ENCODE results near the gene CA14. TPM values are rescaled to one million over a fixed set of nuclear protein-coding genes. Genes with fewer than 3 reads are reported as not detected.

CA14 gene
- total and polyA plus RNA-seq, 2 of the 4 experiments (the other 2 are of a cell fraction): not detected

DNA sequence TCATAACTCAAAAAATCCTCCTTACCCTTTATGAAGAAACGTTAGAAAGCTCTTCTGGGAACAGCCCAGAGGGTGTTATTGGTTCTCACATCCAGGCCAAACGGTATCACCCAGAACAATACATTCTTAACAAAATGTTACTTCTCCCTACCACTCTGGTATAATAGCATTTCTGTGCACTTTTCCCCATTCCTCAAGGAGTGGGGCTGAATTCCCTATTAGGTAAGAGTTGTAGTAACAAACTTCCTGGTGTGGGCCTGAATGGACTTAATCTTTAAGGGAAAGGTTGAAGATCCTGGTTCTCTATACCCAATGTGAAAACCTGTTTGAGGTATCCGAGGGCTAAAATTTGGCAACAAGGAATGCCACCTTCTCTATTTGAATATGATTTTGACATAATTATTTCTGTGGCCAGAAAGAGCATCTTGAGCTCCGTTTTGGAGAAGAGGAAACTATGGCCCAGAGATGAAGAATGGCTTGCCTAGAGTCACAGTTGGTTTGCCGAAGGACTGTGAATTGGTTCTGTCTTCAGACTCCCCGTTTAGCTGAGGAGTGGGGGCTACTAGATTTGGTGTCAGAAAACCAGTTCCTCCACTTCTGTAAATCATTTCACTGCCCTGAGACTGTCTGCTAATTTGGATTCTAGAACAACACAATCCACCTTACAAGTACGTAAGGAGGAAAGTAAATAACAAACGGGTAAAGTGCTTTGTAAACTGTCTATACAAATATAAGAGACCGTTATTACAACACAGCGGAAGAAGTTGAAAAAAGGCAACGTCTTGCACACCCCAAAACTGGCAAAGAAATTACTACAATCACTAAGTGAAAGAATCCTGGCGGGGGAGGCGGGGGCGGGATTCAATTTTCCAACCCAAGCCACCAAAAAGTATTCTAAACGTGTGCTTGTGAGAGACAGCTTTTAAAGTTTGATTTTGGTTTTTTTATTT lies 23.9 kb upstream of the CA14 start:
- peak overlapping the region; percentile 99 for H3K23ac ChIP-seq (ENCODE audit: low read depth, low read length)
- H2AK9ac ChIP-seq (replicated peaks; ENCODE audit: low read depth, low read length, poor library complexity): no peak overlapping the region
- peak overlapping the region; percentile 61 for H2AFZ ChIP-seq (replicated peaks; ENCODE audit: low read length, poor library complexity)
- H3K4ac ChIP-seq (ENCODE audit: low read depth, low read length): peak overlapping the region; percentile 67
- peak overlapping the region; percentile 81 for H3K56ac ChIP-seq (ENCODE audit: extremely low read depth, insufficient read depth, low read length)
- peak overlapping the region; percentile 95 for H3K9ac ChIP-seq (ENCODE audit: low read depth, low read length)
- in situ Hi-C loops (cut with MboI; ENCODE audit: low sequenced_read_pairs) (no loop called here), dilution Hi-C loops (cut with HindIII; ENCODE audit: low sequenced_read_pairs, unreplicated experiment) (no loop called here), intact Hi-C loops (cut with micrococcal nuclease) (no loop called here)
- H3K4me3 ChIP-seq (ENCODE audit: insufficient read depth, low read depth, low read length): peak overlapping the region; percentile 54
- TF ChIP-seq CEBPB (IDR thresholded peaks at IDR 0.05; ENCODE audit: low read depth, low read length) (no peak), FOS (IDR thresholded peaks at IDR 0.05; ENCODE audit: low read depth, low read length) (no peak), POLR2A (IDR thresholded peaks at IDR 0.05; ENCODE audit: low read depth, low read length) (no peak), SMC3 (IDR thresholded peaks at IDR 0.05; ENCODE audit: low read depth, low read length) (no peak), RCOR1 (IDR thresholded peaks at IDR 0.05; ENCODE audit: insufficient replicate concordance, low read length) (no peak)
- POLR2A ChIA-PET (ENCODE audit: unreplicated experiment): interaction anchor here (0.5 to 1.0 kb wide), 4 partner anchors 8 to 522 kb away, joined by 3 to 9 read pairs (median 3); no protein-coding TSS in a partner anchor
- H3K9me1 ChIP-seq (ENCODE audit: insufficient read depth, low read length): no peaks in the 10 kb centered on the region
- peak overlapping the region; percentile 84 for H3K27ac ChIP-seq (ENCODE audit: insufficient read depth, low read length)
- DNase-seq (peak; percentile 12), ATAC-seq (ENCODE audit: low read depth) (no peak)
- H3K36me3 ChIP-seq (ENCODE audit: control insufficient read depth, insufficient read depth, low read length): no peaks in the 10 kb centered on the region
- H3K4me1 ChIP-seq (ENCODE audit: control insufficient read depth, insufficient read depth, low read length): 0 out of 2 replicates have a peak, but pooled peaks cover 3% of the 10 kb centered on the region
- H4K91ac ChIP-seq (ENCODE audit: insufficient read depth, low read depth, low read length): peak overlapping the region; percentile 53; the same call in 1 of the 2 replicates
- no TSS peak for BruUV-seq (replicated peaks)
- peak overlapping the region; percentile 76 for H4K5ac ChIP-seq (ENCODE audit: low read depth, low read length)
- H3K4me2 ChIP-seq (ENCODE audit: low read depth, low read length): peak overlapping the region; percentile 81
- H2BK15ac ChIP-seq (ENCODE audit: low read depth, low read length): no peak overlapping the region
- H2BK5ac ChIP-seq (ENCODE audit: low read depth, low read length, poor library complexity, severe bottlenecking): peak overlapping the region; percentile 70
- peak overlapping the region; percentile 54; the same call in 1 of the 2 replicates for H3K18ac ChIP-seq (ENCODE audit: low read depth, low read length)
- H3K79me1 ChIP-seq (ENCODE audit: low read depth in 1 of 2, low read length in 2 of 2): peaks cover 0 to 31% of the 10 kb centered on the region in 2 experiments; a peak in 2 of 4 replicates
- 0 out of 2 replicates have a peak overlapping the region, but pooled peaks have one; percentile 0 for H2AK5ac ChIP-seq (ENCODE audit: low read depth, low read length)
- H4K20me1 ChIP-seq (ENCODE audit: insufficient read depth, low read length): no peaks in the 10 kb centered on the region; the same call in 1 of the 2 replicates
- H4K8ac ChIP-seq (ENCODE audit: low read depth in 2 of 2, low read length in 2 of 2): peak overlapping the region in 1 of 2 experiments; percentile 83; a peak in 3 of 4 replicates
- H2BK20ac ChIP-seq (ENCODE audit: low read depth, low read length): no peak overlapping the region
- WGBS, 2 experiments (ENCODE audit: extremely low coverage in 2 of 2, insufficient read length in 1 of 2): no CpG with 5 or more reads among the region's 15 CpGs
- CTCF ChIA-PET: no interaction called here
- H2BK120ac ChIP-seq (ENCODE audit: low read depth, low read length): no peak overlapping the region
- H3K9me3 ChIP-seq (ENCODE audit: control insufficient read depth, insufficient read depth, low read length): no peaks in the 10 kb centered on the region
- no peaks in the 10 kb centered on the region for H3K27me3 ChIP-seq (ENCODE audit: control insufficient read depth, insufficient read depth, low read length)
- H3K14ac ChIP-seq (replicated peaks; ENCODE audit: low read depth, low read length): peak overlapping the region; percentile 89
